DMS79 treated with DMSO at 0.1 percent for 48 hours (cell line): ENCODE results near the gene C1S.
A peak's percentile ranks its signal among the peaks of the same experiment; 100 is the strongest.
"Not testable (repeated sequence)": the region's sequence is repeated elsewhere in the genome, so short reads cannot be mapped to it uniquely, and the experiment has no call there.

Experiments used
- DNase-seq: peaks from one replicate; lab custom pipeline; 2025; lab: John Stamatoyannopoulos, UW

Gene C1S

GRCh38 chr12:7060353-7060954 lies at the start of gene C1S:
Gene C1S, plus strand, starts transcription at chr12:7060718. Its CDS starts 1,195 bp downstream, at chr12:7061913.
- no peak for DNase-seq

DNA sequence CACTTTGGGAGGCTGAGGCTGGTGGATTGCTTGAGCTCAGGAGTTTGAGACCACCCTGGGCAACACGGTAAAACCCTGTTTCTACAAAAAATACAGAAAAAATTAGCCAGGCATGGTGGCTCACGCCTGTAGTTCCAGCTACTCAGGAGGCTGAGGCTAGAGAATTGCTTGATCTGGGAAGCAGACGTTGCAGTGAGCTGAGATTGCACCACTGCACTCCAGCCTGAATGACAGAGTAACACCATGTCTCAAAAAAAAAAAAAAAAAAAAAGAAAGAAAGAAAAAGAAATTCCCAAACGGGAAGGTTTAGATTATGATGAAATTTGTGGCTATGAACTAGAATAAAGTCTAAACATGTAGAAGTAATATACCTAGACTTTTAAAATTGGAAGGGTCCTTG lies 49.1 kb upstream of the C1S start:
- DNase-seq = not testable (repeated sequence)

DNA sequence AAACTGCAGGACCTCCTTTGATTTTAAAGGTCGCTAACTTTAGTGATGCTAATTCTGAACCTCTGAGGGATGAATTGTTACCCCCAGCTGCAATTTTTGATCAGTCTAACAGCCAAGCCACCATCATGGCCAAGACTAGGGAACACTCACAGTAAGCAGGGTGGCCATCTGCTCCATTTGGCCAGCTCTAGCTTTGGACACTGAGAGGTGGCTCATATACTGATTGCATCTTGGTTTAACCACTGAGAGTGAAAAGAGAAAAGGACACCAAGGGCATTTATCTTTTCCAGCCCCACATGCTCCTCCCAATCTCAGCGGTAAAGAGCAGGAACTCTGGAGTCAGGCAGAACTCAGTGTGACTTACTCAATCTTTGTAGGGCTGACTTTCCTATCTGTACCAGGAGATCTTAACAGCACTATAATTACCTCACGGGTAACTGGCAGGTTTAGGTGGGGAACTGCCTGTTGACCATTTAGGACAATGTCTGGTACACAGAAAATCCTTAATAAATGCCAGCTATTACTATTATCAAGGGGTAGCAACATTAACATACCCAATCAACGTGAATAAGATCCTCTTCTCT lies 48.4 kb upstream of the C1S start:
- DNase-seq = no peak

- no peak for DNase-seq
These were observed 47.4 kb upstream of the C1S start for GRCh38 chr12:7013101-7013500.

DNA sequence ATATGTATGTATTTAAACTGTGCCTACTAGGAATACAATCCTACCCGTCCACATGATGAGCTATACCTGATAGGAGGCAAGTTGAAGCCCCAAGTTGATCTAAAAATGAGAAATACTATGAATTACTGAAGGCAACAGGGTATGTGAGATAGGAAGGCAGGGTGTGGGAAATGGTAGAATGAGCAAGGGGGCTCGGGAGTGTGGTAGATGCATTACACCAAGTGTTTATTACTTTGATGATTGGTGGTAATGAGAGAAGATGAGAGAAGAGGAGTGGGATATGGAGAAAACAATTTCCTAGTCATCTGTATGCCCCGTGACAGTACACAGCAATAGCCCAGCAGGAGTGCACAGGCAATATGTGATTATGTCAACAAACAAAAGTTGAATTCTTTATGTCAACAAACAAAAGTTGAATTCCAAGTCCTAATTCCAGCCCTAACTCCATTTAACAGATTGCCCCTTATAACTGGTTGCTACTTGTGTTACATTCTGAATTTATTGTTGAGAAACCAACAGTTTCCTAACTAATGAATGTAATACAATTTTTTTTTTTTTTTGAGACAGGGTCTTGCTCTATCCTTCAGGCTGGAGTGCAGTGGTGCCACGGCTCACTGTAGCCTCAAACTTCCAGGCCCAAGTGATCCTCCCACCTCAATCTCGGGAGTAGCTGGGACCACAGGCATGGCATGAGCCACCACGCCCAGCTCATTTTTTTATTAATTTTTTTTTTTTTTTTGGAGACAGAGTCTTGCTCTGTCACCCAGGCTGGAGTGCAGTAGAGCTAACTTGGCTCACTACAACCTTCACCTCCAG lies 44.8 kb upstream of the C1S start:
- no peak for DNase-seq

DNA sequence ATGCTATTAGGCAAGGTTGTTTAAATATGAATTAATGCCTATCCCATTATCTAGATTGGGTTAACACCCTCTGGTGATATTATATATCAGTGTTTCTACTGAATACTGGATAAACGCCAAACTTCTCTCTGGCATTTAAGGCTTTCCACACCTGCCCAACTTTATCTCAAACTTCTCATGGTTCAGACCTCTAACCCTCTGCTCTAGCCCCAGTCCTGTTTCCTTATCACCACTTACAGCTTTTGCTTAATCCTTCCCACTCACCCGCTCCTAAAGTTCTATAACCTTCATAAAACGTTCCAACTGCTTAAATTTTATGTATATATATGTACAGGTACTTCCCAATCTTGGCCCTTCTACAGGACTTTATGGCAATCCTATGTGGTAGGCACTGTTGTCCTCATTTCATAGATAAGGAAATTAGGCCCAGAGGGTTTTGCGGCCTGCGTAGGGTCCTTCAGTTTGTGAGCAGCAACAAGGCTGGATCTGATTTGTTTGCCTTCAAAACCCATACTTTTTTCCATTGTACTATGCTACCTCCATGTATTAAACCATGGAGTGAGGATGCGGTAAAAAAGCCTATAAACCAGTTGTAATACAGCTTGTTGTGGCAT lies 43.5 kb upstream of the C1S start:
- no peak for DNase-seq

DNA sequence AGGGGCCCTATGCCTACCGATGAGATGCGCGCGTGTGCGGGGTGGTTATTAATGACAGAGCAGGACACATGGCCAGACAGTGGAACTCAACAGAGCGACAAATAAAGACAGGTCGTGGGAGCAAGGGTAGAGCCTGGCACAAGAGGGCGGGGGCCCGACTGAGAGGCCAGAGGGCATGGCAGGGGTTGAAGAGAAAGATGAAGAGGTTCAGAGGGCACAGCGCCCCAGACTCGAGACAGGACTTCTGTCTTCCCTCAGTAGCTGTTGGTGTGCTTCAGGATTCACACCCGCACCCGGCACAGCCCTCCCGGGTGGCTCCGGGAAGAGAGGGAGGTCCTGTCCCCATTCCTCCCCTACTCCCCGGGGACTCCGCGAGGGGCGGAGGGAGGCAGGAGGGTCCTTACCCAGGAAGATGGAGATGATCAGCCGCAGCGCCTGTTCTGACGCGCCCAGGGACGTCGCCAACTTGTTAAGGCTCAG lies 42.6 kb upstream of the C1S start:
- DNase-seq = peak; percentile 81

- DNase-seq = peak; percentile 97
These were observed 42.0 kb upstream of the C1S start, which contains the start of gene LPCAT3 for GRCh38 chr12:7018350-7019042. Gene LPCAT3, minus strand, starts transcription at chr12:7018476. Its CDS starts 52 bp downstream, at chr12:7018424.

GRCh38 chr12:7019043-7019569 lies 41.4 kb upstream of the C1S start:
- DNase-seq = peak; percentile 34

DNA sequence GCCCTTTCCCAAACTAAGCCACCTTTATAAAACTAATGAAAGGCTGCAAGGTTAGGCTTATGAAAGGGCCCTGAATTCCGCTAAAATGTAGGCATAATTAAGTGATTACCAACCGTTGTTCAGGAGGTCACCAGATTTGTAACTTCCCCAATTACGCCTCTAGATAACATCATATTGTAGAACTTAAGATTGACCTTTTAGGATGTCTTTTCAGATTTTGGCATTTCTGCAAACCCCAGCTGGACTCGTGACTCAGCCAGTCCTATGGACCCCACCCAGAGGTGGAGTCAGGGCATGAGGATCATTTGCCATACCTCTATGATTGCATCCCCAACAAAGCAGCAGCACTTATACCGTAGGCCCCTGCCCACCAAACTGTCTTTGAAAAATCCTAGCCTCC lies 38.6 kb upstream of the C1S start:
- no peak for DNase-seq

DNA sequence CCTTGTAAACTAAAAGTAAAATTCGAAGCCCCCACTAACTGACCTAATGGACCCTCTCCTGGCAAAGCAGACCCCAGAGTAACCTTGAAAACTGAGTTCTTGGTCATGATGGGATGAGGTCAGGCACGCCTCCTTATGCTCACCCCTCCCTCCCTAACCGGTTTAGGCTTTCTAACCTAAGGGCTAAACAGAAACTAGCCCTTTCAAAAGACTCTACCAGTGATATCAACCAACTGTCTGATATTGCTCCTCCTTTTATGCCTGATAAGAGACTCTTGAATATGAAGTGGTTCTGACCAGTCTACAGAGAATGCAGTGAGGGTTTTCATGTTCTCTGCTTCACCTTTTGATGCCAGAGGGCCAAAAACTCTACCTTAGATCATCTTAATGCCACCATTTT lies 37.4 kb upstream of the C1S start:
- DNase-seq = no peak

- no peak for DNase-seq
These were observed 33.7 kb upstream of the C1S start for GRCh38 chr12:7026854-7027253.

DNA sequence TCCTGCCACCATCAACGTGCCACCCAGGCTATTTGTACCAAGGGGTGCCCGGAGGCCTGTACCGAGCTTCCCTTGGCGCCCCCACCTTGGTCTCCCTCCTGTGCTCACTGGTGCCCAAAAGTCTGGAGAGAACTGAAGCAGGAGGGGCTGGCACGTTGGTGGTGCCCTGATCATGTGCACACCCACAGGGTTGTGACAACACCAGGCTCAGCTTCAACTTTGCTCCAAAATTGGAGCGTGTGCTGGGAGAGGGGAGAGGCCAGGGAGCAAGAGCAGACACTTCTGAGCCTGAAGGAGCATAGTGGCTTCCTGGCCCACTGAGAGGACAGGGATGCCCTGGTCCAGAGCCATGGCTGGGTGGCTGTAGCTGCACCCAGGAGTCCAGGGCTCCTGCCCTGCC lies 29.2 kb upstream of the C1S start:
- no peak for DNase-seq

- no peak for DNase-seq
These were observed 27.5 kb upstream of the C1S start for GRCh38 chr12:7032990-7033389.

DNA sequence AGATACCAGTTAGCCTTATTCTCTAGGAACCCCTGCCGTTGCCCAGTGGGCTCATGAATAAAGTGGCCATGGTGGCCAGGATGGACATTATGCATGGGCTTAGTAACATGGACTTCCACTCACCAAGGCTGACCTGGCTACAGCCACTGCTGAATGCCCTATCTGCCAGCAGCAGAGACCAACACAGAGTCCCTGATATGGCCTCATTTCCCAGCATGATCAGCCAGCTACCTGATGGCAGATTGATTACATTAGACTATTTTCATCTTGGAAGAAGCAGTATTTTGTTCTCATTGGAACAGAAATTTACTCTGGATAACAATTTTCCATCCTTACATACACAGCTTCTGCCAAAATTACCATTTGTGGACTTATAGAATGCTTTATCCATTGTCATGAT lies 26.1 kb upstream of the C1S start:
- no peak for DNase-seq

- no peak for DNase-seq
These were observed 25.1 kb upstream of the C1S start for GRCh38 chr12:7035463-7035862.

GRCh38 chr12:7037411-7037810 lies 23.1 kb upstream of the C1S start:
- DNase-seq = not testable (repeated sequence)

DNA sequence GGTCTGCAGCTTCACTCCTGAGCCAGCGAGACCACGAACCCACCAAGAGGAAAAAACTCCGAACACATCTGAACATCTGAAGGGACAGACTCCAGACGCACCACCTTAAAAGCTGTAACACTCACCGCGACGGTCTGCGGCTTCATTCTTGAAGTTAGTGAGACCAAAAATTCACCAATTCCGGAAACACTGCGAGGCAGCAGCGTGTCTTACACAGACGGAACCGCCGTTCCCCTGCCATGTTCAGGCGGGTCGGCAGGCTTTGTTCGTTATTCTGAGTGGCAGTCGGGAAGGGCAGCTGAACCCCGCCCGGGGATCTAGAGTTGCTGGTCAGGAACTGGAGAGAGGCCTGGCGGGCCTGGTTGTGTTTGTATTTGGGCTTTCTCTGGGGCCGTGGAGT lies 21.9 kb upstream of the C1S start:
- DNase-seq = no peak

GRCh38 chr12:7039403-7039802 lies 21.1 kb upstream of the C1S start:
- no peak for DNase-seq

- DNase-seq = no peak
These were observed 17.7 kb upstream of the C1S start for GRCh38 chr12:7042842-7043241.

DNA sequence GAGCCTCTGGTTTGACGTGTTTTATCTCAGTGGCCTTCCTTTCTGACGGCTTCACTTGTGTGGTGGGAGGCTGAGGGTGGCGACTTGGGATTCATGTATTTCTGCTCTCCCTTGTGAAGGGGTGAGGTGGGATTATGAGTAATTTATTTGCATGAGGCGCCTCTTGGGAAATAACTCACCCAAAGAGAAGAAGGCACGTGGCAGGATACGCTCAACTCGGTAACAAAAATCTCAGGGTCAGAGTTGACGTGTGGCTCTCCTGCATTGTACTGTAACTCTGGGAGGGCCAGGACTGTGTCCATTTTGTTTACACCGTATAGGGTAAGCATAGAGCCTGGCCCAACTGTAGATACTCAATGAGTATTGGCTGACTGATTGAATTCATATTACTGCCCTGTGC lies 14.6 kb upstream of the C1S start:
- no peak for DNase-seq
